H1 (cell line): ENCODE data around the gene NXPH4. TPM values are rescaled to one million over a fixed set of nuclear protein-coding genes. Genes with fewer than 3 reads are reported as not detected.

Experiments
- CTCF ChIA-PET: fragments of 300-600 bp; sonication (Branson Sonifier 250); formaldehyde crosslinking; loops from one replicate; lab custom pipeline; 2021; ENCODE audit not compliant: partially characterized antibody; lab: Charles Lee
- POLR2A ChIA-PET: fragments of 300-600 bp; sonication (Branson Sonifier 250); formaldehyde crosslinking; loops from one replicate; lab custom pipeline; 2021; ENCODE audit warnings: inconsistent platforms; ENCODE audit not compliant: partially characterized antibody; lab: Charles Lee
- DNase-seq, 2 experiments: peaks; one replicate each; pipeline versions ENCODE4 v3.0.0 to v3.0.0-alpha.2; 2010 to 2022; ENCODE audit warnings: low spot score in 2 of 2, low read depth in 1 of 2, mixed read lengths in 1 of 2
- FAIRE-seq: peaks from 2 replicates; lab custom pipeline; 2011; peaks lifted over from hg19 to GRCh38; lab: Jason Lieb, UNC
- H2AFZ ChIP-seq: 2 replicates; pipeline ENCODE4 v1.8.1; 2012; ENCODE audit warnings: low read length, inconsistent platforms
- H2AK5ac ChIP-seq: 2 replicates; pipeline ENCODE4 v1.6.1; 2013; ENCODE audit warnings: low read depth, low read length
- H2BK120ac ChIP-seq: replicated peaks from 2 replicates; pipeline ENCODE3; 2013; ENCODE audit warnings: low read depth, low read length, inconsistent platforms
- H2BK12ac ChIP-seq: 2 replicates; pipeline ENCODE4 v1.6.1; 2013; ENCODE audit warnings: low read depth, low read length
- H2BK15ac ChIP-seq: 2 replicates; pipeline ENCODE4 v1.6.1; 2013; ENCODE audit warnings: low read length
- H2BK20ac ChIP-seq: 2 replicates; pipeline ENCODE4 v1.6.1; 2013; ENCODE audit warnings: low read length
- H2BK5ac ChIP-seq: 2 replicates; pipeline ENCODE4 v1.6.1; 2013; ENCODE audit warnings: low read depth, low read length
- H3K14ac ChIP-seq: 2 replicates; pipeline ENCODE4 v1.6.1; 2013; ENCODE audit warnings: inconsistent platforms; ENCODE audit not compliant: insufficient read length
- H3K18ac ChIP-seq: 2 replicates; pipeline ENCODE4 v1.6.1; 2013; ENCODE audit warnings: low read length; ENCODE audit errors: extremely low read depth
- H3K23ac ChIP-seq: 2 replicates; pipeline ENCODE4 v1.6.1; 2013; ENCODE audit warnings: inconsistent platforms; ENCODE audit not compliant: insufficient read length
- H3K23me2 ChIP-seq: 2 replicates; pipeline ENCODE4 v1.6.1; 2013; ENCODE audit warnings: low read depth, low read length
- H3K27ac ChIP-seq: 2 replicates; pipeline ENCODE4 v1.6.1; 2011; ENCODE audit warnings: low read depth, low read length, inconsistent platforms
- H3K27me3 ChIP-seq, 4 experiments: replicated peaks in 1 of 4; 1 replicate in 1 of 4; 2 replicates in 3 of 4; pipeline versions ENCODE4 v1.6.1 to v1.8.1; 2011 to 2013; ENCODE audit warnings: low read length in 3 of 4, mild to moderate bottlenecking in 3 of 4, inconsistent platforms in 2 of 4, mixed read lengths in 2 of 4, moderate library complexity in 1 of 4; ENCODE audit not compliant: control insufficient read depth in 3 of 4, insufficient read depth in 3 of 4; ENCODE audit errors: extremely low read depth in 1 of 4
- H3K36me3 ChIP-seq, 4 experiments: 2 replicates each; pipeline versions ENCODE4 v1.6.1 to v1.8.1; 2011 to 2013; ENCODE audit warnings: mild to moderate bottlenecking in 4 of 4, low read length in 3 of 4, moderate library complexity in 2 of 4, control low read depth in 1 of 4, inconsistent platforms in 1 of 4; ENCODE audit not compliant: insufficient read depth in 4 of 4, control insufficient read depth in 2 of 4
- H3K4ac ChIP-seq: replicated peaks from 2 replicates; pipeline ENCODE3; 2013; ENCODE audit warnings: low read length, low read depth, mixed read lengths, inconsistent platforms; ENCODE audit not compliant: insufficient read length
- H3K4me1 ChIP-seq, 4 experiments: replicated peaks in 1 of 4; 1 replicate in 1 of 4; 2 replicates in 3 of 4; pipeline versions ENCODE4 v1.6.1 to v1.8.1; 2011 to 2013; ENCODE audit warnings: low read length in 3 of 4, inconsistent platforms in 2 of 4, mixed read lengths in 1 of 4; ENCODE audit not compliant: insufficient read depth in 4 of 4, control insufficient read depth in 3 of 4
- H3K4me2 ChIP-seq, 2 experiments: 2 replicates each; pipeline versions ENCODE4 v1.6.1 to v1.8.1; 2011 to 2013; ENCODE audit warnings: low read depth in 2 of 2, low read length in 2 of 2, control low read depth in 1 of 2, inconsistent platforms in 1 of 2, mild to moderate bottlenecking in 1 of 2; ENCODE audit not compliant: insufficient read depth in 1 of 2
- H3K4me3 ChIP-seq, 4 experiments: fragments of 200-600, 300-600 bp in 1 of 4; sonication (generic), shearing (Covaris generic), sonication (Bioruptor Twin) in 1 of 4; 2 replicates each; pipeline versions ENCODE4 v1.5.1 to v1.8.1; 2011 to 2016; ENCODE audit warnings: low read length in 4 of 4, low read depth in 3 of 4, control low read depth in 2 of 4, inconsistent platforms in 2 of 4, mild to moderate bottlenecking in 2 of 4, mixed read lengths in 1 of 4, moderate library complexity in 1 of 4; ENCODE audit not compliant: insufficient read depth in 2 of 4; ENCODE audit errors: extremely low read depth in 1 of 4
- H3K56ac ChIP-seq: replicated peaks from 2 replicates; pipeline ENCODE3; 2013; ENCODE audit warnings: low read depth, mild to moderate bottlenecking, mixed read lengths, low read length, inconsistent platforms; ENCODE audit not compliant: insufficient read length
- H3K79me1 ChIP-seq: 2 replicates; pipeline ENCODE4 v1.6.1; 2013; ENCODE audit warnings: low read depth, low read length, control low read depth
- H3K79me2 ChIP-seq, 2 experiments: 2 replicates each; pipeline versions ENCODE4 v1.6.1 to v1.8.1; 2012 to 2013; ENCODE audit warnings: low read length in 2 of 2, mild to moderate bottlenecking in 2 of 2, inconsistent platforms in 1 of 2; ENCODE audit not compliant: insufficient read depth in 2 of 2, control insufficient read depth in 1 of 2
- H3K9ac ChIP-seq, 4 experiments: replicated peaks in 1 of 4; 1 replicate in 1 of 4; 2 replicates in 3 of 4; pipeline versions ENCODE4 v1.6.1 to v1.8.1; 2011 to 2013; ENCODE audit warnings: low read depth in 3 of 4, low read length in 3 of 4, control low read depth in 2 of 4, mild to moderate bottlenecking in 2 of 4, moderate library complexity in 2 of 4, inconsistent platforms in 1 of 4; ENCODE audit errors: extremely low read depth in 1 of 4
- H3K9me3 ChIP-seq, 2 experiments: 2 replicates each; pipeline versions ENCODE4 v1.6.1 to v1.8.1; 2012 to 2013; ENCODE audit warnings: mild to moderate bottlenecking in 2 of 2, moderate library complexity in 2 of 2, control low read depth in 1 of 2, inconsistent platforms in 1 of 2, low read depth in 1 of 2, low read length in 1 of 2, mixed read lengths in 1 of 2; ENCODE audit not compliant: insufficient read depth in 2 of 2
- H4K20me1 ChIP-seq, 2 experiments: replicated peaks in 1 of 2; 2 replicates each; pipeline versions ENCODE3 to v1.8.1; 2011 to 2013; ENCODE audit warnings: inconsistent platforms in 2 of 2, low read length in 2 of 2, mild to moderate bottlenecking in 1 of 2; ENCODE audit not compliant: insufficient read depth in 2 of 2, control insufficient read depth in 1 of 2
- H4K5ac ChIP-seq: 2 replicates; pipeline ENCODE4 v1.6.1; 2013; ENCODE audit warnings: low read length, low read depth, mixed read lengths, inconsistent platforms; ENCODE audit not compliant: insufficient read length
- H4K8ac ChIP-seq: 2 replicates; pipeline ENCODE4 v1.8.0; 2013; ENCODE audit warnings: mild to moderate bottlenecking, moderate library complexity, low read length, inconsistent platforms; ENCODE audit not compliant: insufficient read depth; ENCODE audit errors: extremely low read depth
- H4K91ac ChIP-seq: replicated peaks from 2 replicates; pipeline ENCODE3; 2013; ENCODE audit warnings: low read length, mixed read lengths, inconsistent platforms; ENCODE audit not compliant: insufficient read length
- CBX5 ChIP-seq: fragments of 300-800, 300-1000 bp; sonication (generic); IDR thresholded peaks from 2 replicates; pipeline ENCODE4 v1.7.1; 2016; ENCODE audit warnings: antibody characterized with exemption, low read length, low read depth
- CHD2 ChIP-seq: IDR thresholded peaks from 2 replicates; pipeline ENCODE4 v1.6.1; 2012; ENCODE audit warnings: low read length, improper control_type of control experiment
- CREB1 ChIP-seq: IDR thresholded peaks from 2 replicates; pipeline ENCODE4 v1.6.1; 2012; ENCODE audit warnings: inconsistent platforms
- EGR1 ChIP-seq: IDR thresholded peaks from 2 replicates; pipeline ENCODE4 v1.6.1; 2011; ENCODE audit warnings: low read depth, low read length, borderline replicate concordance
- EP300 ChIP-seq, 2 experiments: IDR thresholded peaks; 1 replicate in 1 of 2; 2 replicates in 1 of 2; pipeline ENCODE4 v1.6.1; 2011 to 2012; ENCODE audit warnings: low read depth in 2 of 2, low read length in 2 of 2, mild to moderate bottlenecking in 2 of 2, borderline replicate concordance in 1 of 2, inconsistent platforms in 1 of 2, moderate library complexity in 1 of 2
- POLR2A ChIP-seq, 2 experiments: IDR thresholded peaks; 1 replicate in 1 of 2; 2 replicates in 1 of 2; pipeline ENCODE4 v1.6.1; 2011; ENCODE audit warnings: low read depth in 2 of 2, low read length in 2 of 2, mild to moderate bottlenecking in 2 of 2; ENCODE audit errors: control extremely low read depth in 1 of 2
- RAD21 ChIP-seq, 2 experiments: IDR thresholded peaks in 1 of 2; conservative IDR thresholded peaks in 1 of 2; 2 replicates each; pipeline ENCODE4 v1.6.1; 2011; ENCODE audit warnings: low read depth in 2 of 2, low read length in 2 of 2, improper control_type of control experiment in 1 of 2, inconsistent platforms in 1 of 2, mild to moderate bottlenecking in 1 of 2, moderate library complexity in 1 of 2
- SIN3A ChIP-seq, 2 experiments: IDR thresholded peaks in 1 of 2; conservative IDR thresholded peaks in 1 of 2; 2 replicates each; pipeline ENCODE4 v1.6.1; 2011 to 2012; ENCODE audit warnings: low read length in 2 of 2, improper control_type of control experiment in 1 of 2, low read depth in 1 of 2, mild to moderate bottlenecking in 1 of 2
- TAF1 ChIP-seq: IDR thresholded peaks from 2 replicates; pipeline ENCODE4 v1.6.1; 2011; ENCODE audit warnings: mild to moderate bottlenecking, low read depth, low read length
- ZNF274 ChIP-seq: IDR thresholded peaks from 2 replicates; pipeline ENCODE4 v1.7.0; 2012; ENCODE audit warnings: low read length, borderline replicate concordance; ENCODE audit errors: extremely low read depth
- WGBS, 2 experiments: shearing (Covaris generic) in 1 of 2; methylation state at CpG; one replicate each; pipeline versions ENCODE4 v1.1.6 to v1.1.7; 2013 to 2015; ENCODE audit warnings: low lambda C conversion rate in 2 of 2, mixed read lengths in 2 of 2, inconsistent platforms in 1 of 2, low coverage in 1 of 2, missing lambda C conversion rate in 1 of 2; ENCODE audit not compliant: insufficient replicate concordance in 2 of 2, insufficient coverage in 1 of 2, insufficient read length in 1 of 2; ENCODE audit errors: extremely low coverage in 1 of 2, missing lambda C conversion rate in 1 of 2; 5-methylcytosine and 5-hydroxymethylcytosine counted together
- polyA plus RNA-seq, 7 experiments: library from polyadenylated mRNA; depleted of rRNA in 3 of 7; stranded (reverse) in 5 of 7; unstranded in 2 of 7; fragments of >200 nt in 5 of 7; fragments of 200-250 nt in 2 of 7; gene quantifications; 1 replicate in 5 of 7; 2 replicates in 1 of 7; 4 replicates in 1 of 7; pipeline versions ENCODE4 v1.2.1 to v1.2.3, GENCODE V29; 2011 to 2013; ENCODE audit warnings: missing spikeins in 2 of 7, mixed read lengths in 2 of 7
- total RNA-seq: library from RNA; stranded (reverse); fragmentation: NEBNext Ultra II Directional; extraction: Animal tissue kit (Norgen Biotek cat#: 25700); gene quantifications from 2 replicates; pipeline ENCODE4 v1.2.1, GENCODE V29; 2021
- TF ChIP-seq, protein P1 (sequence below), 3 experiments: IDR thresholded peaks; 1 replicate in 2 of 3; 2 replicates in 1 of 3; pipeline versions ENCODE4 v1.5.1 to v1.6.1; 2011; ENCODE audit warnings: low read length in 3 of 3, mild to moderate bottlenecking in 3 of 3, inconsistent platforms in 2 of 3, low read depth in 1 of 3, moderate library complexity in 1 of 3; ENCODE audit not compliant: insufficient read depth in 1 of 3; ENCODE audit errors: control extremely low read depth in 1 of 3

Gene NXPH4
- total and polyA plus RNA-seq, 2 of the 8 experiments (the other 6 are each of a cell fraction or from before 2014, with no cell fraction given): 0.92 to 1.7 TPM

DNA sequence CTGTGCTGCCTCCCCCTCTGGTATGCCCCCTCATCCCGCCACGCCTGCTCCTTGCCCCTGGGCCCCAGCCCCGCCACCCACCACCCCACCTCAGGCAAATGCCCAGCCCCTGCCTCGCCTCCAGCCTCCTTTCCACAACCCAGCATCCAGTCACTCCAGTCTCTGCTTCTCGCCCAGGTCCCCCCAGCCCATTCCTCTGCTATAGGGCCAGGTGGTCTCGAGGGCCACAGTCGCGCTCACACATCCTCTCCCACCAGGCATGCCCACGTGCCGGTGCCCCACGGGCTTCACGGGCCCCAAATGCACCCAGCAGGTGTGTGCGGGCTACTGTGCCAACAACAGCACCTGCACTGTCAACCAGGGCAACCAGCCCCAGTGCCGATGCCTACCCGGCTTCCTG lies 6.1 kb upstream of the NXPH4 start:
- Histone ChIP-seq H2AFZ (no peak overlapping the region), H3K9me3 (no peaks in the 10 kb centered on the region), H3K27me3 (peaks cover 10 to 18% (median 17%) of the 10 kb centered on the region in 4 experiments), H2BK20ac (no peak overlapping the region), H4K8ac (no peak overlapping the region), H3K4me2 (no peak overlapping the region), H3K56ac (no peak overlapping the region), H3K4ac (no peak overlapping the region), H2BK5ac (no peak overlapping the region), H3K36me3 (peaks cover 16 to 51% (median 37%) of the 10 kb centered on the region in 4 experiments), H3K23ac (no peak overlapping the region), H3K9ac (no peak overlapping the region), H3K4me1 (peaks cover 7 to 18% (median 12%) of the 10 kb centered on the region in 4 experiments), H3K27ac (no peak overlapping the region), H2AK5ac (no peak overlapping the region), H4K91ac (no peak overlapping the region), H4K5ac (no peak overlapping the region), H4K20me1 (peaks cover 7 to 15% of the 10 kb centered on the region in 2 experiments), H3K14ac (no peak overlapping the region), H3K23me2 (no peaks in the 10 kb centered on the region), H3K4me3 (no peak overlapping the region), H2BK120ac (no peak overlapping the region), H3K18ac (no peak overlapping the region), H3K79me1 (no peaks in the 10 kb centered on the region), H2BK15ac (no peak overlapping the region), H3K79me2 (no peaks in the 10 kb centered on the region), H2BK12ac (no peak overlapping the region)
- POLR2A ChIA-PET: interaction anchor here (1.0 to 7.0 kb wide), 6 partner anchors 9 to 28 kb away, joined by 3 to 53 read pairs (median 12); partner anchors contain the start of gene SHMT2
- CTCF ChIA-PET: interaction anchor here (1.0 to 10.1 kb wide), 3 partner anchors 27 to 50 kb away, joined by 3 to 726 read pairs (median 78); partner anchors contain the start of genes SHMT2 and STAC3
- no peak for DNase-seq
- 97% methylated on average over 11 of the region's 15 CpGs; no CpG with 5 or more reads in 1 of the 2 experiments for WGBS, 2 experiments
- FAIRE-seq: no peak
- TF ChIP-seq RAD21 (IDR thresholded peaks at IDR 0.05 in 1 of 2, conservative IDR thresholded peaks at IDR 0.05 in 1 of 2; ENCODE audit: low read depth in 2 of 2, low read length in 2 of 2) (no peak), CHD2 (no peak), CREB1 (no peak), TAF1 (no peak), ZNF274 (no peak), POLR2A (IDR thresholded peaks at IDR 0.05; ENCODE audit: control extremely low read depth in 1 of 2, low read depth in 2 of 2, low read length in 2 of 2) (no peak), CBX5 (no peak), EP300 (IDR thresholded peaks at IDR 0.05; ENCODE audit: borderline replicate concordance in 1 of 2, low read depth in 2 of 2, low read length in 2 of 2) (no peak), SIN3A (conservative IDR thresholded peaks at IDR 0.05 in 1 of 2, IDR thresholded peaks at IDR 0.05 in 1 of 2; ENCODE audit: low read depth in 1 of 2, low read length in 2 of 2) (no peak), EGR1 (no peak)
- TF ChIP-seq, protein P1, sequence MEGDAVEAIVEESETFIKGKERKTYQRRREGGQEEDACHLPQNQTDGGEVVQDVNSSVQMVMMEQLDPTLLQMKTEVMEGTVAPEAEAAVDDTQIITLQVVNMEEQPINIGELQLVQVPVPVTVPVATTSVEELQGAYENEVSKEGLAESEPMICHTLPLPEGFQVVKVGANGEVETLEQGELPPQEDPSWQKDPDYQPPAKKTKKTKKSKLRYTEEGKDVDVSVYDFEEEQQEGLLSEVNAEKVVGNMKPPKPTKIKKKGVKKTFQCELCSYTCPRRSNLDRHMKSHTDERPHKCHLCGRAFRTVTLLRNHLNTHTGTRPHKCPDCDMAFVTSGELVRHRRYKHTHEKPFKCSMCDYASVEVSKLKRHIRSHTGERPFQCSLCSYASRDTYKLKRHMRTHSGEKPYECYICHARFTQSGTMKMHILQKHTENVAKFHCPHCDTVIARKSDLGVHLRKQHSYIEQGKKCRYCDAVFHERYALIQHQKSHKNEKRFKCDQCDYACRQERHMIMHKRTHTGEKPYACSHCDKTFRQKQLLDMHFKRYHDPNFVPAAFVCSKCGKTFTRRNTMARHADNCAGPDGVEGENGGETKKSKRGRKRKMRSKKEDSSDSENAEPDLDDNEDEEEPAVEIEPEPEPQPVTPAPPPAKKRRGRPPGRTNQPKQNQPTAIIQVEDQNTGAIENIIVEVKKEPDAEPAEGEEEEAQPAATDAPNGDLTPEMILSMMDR (IDR thresholded peaks at IDR 0.05; ENCODE audit: control extremely low read depth in 1 of 3, insufficient read depth in 1 of 3, low read depth in 1 of 3, low read length in 3 of 3): no peak
